CD14-positive monocyte (primary cell): ENCODE data around the gene DCLRE1B. TPM values are rescaled to one million over a fixed set of nuclear protein-coding genes. Genes with fewer than 3 reads are reported as not detected.
A peak's percentile ranks its signal among the peaks of the same experiment; 100 is the strongest.

ENCODE experiments used
- DNase-seq, 3 donors: peaks; one replicate each; pipeline ENCODE4 v3.0.0-alpha.2; 2011 to 2022
- H2AFZ ChIP-seq: 2 replicates; pipeline ENCODE4 v1.6.0; 2012; ENCODE audit warnings: mild to moderate bottlenecking, low read depth, low read length, inconsistent platforms; ENCODE audit not compliant: insufficient read depth, poor library complexity, severe bottlenecking
- H3K27ac ChIP-seq, 2 donors: 1 replicate in 1 of 2; 2 replicates in 1 of 2; pipeline ENCODE4 v1.5.1; 2012 to 2013; ENCODE audit warnings: low read length in 2 of 2, control low read depth in 1 of 2, inconsistent platforms in 1 of 2, low read depth in 1 of 2, mild to moderate bottlenecking in 1 of 2
- H3K27me3 ChIP-seq, 2 donors: one replicate each; pipeline versions ENCODE4 v1.6.0 to v1.6.1; 2011 to 2013; ENCODE audit warnings: low read length in 2 of 2; ENCODE audit not compliant: control insufficient read depth in 2 of 2, insufficient read depth in 2 of 2
- H3K36me3 ChIP-seq, 2 donors: replicated peaks in 1 of 2; 1 replicate in 1 of 2; 2 replicates in 1 of 2; pipeline versions ENCODE4 v1.5.1 to v1.6.1; 2012 to 2013; ENCODE audit warnings: low read length in 2 of 2, control low read depth in 1 of 2, inconsistent platforms in 1 of 2, mild to moderate bottlenecking in 1 of 2; ENCODE audit not compliant: insufficient read depth in 2 of 2, control insufficient read depth in 1 of 2
- H3K4me1 ChIP-seq, 2 donors: 1 replicate in 1 of 2; 2 replicates in 1 of 2; pipeline versions ENCODE4 v1.5.1 to v1.6.1; 2012 to 2013; ENCODE audit warnings: low read length in 2 of 2, control low read depth in 1 of 2, inconsistent platforms in 1 of 2, mild to moderate bottlenecking in 1 of 2, moderate library complexity in 1 of 2; ENCODE audit not compliant: insufficient read depth in 2 of 2, control insufficient read depth in 1 of 2
- H3K4me2 ChIP-seq: replicated peaks from 2 replicates; pipeline ENCODE3; 2012; ENCODE audit warnings: low read length, moderate library complexity, mild to moderate bottlenecking; ENCODE audit not compliant: poor library complexity, severe bottlenecking; ENCODE audit errors: extremely low read depth
- H3K4me3 ChIP-seq, 3 experiments: fragments of 200-600 bp in 1 of 3; sonication (generic) in 1 of 3; replicated peaks in 1 of 3; 1 replicate in 2 of 3; 2 replicates in 1 of 3; pipeline ENCODE4 v1.5.1; 2011 to 2013; ENCODE audit warnings: low read length in 3 of 3, mild to moderate bottlenecking in 3 of 3, control low read depth in 2 of 3, low read depth in 2 of 3, inconsistent platforms in 1 of 3, moderate library complexity in 1 of 3
- H3K79me2 ChIP-seq: 2 replicates; pipeline ENCODE4 v1.6.0; 2012; ENCODE audit warnings: mild to moderate bottlenecking, control low read depth, inconsistent platforms, low read length, moderate library complexity; ENCODE audit not compliant: insufficient read depth
- H3K9ac ChIP-seq: 2 replicates; pipeline ENCODE4 v1.6.0; 2017; ENCODE audit warnings: low read length, mild to moderate bottlenecking; ENCODE audit not compliant: insufficient read depth, poor library complexity, severe bottlenecking
- H3K9me3 ChIP-seq, 2 donors: replicated peaks in 1 of 2; 1 replicate in 1 of 2; 2 replicates in 1 of 2; pipeline versions ENCODE4 v1.5.1 to v1.6.1; 2012 to 2013; ENCODE audit warnings: low read length in 2 of 2, control low read depth in 1 of 2; ENCODE audit not compliant: control insufficient read depth in 1 of 2, insufficient read depth in 1 of 2
- H4K20me1 ChIP-seq: 2 replicates; pipeline ENCODE4 v1.6.0; 2012; ENCODE audit warnings: mild to moderate bottlenecking, low read length, control low read depth, moderate library complexity; ENCODE audit not compliant: insufficient read depth
- H3K27ac Mint-ChIP-seq, 7 donors: one replicate each; pipeline ENCODE4 v1.8.0; 2020; ENCODE audit warnings: mild to moderate bottlenecking in 7 of 7, mixed read lengths in 7 of 7, moderate library complexity in 6 of 7, inconsistent platforms in 2 of 7
- H3K27me3 Mint-ChIP-seq, 3 donors: one replicate each; pipeline ENCODE4 v1.8.0; 2021 to 2022; ENCODE audit warnings: low read depth in 3 of 3, mild to moderate bottlenecking in 3 of 3, mixed read lengths in 3 of 3, moderate library complexity in 3 of 3, inconsistent platforms in 1 of 3
- H3K36me3 Mint-ChIP-seq, 2 donors: one replicate each; pipeline ENCODE4 v1.8.0; 2020; ENCODE audit warnings: mixed read lengths in 2 of 2, inconsistent platforms in 1 of 2, mild to moderate bottlenecking in 1 of 2
- H3K4me1 Mint-ChIP-seq: one replicate; pipeline ENCODE4 v1.8.0; 2020; ENCODE audit warnings: mild to moderate bottlenecking, mixed read lengths
- H3K4me3 Mint-ChIP-seq, 2 donors: one replicate each; pipeline ENCODE4 v1.8.0; 2020; ENCODE audit warnings: mild to moderate bottlenecking in 2 of 2, mixed read lengths in 2 of 2, moderate library complexity in 1 of 2
- H3K9me3 Mint-ChIP-seq, 7 donors: one replicate each; pipeline ENCODE4 v1.8.0; 2020 to 2022; ENCODE audit warnings: mixed read lengths in 7 of 7, mild to moderate bottlenecking in 6 of 7, moderate library complexity in 6 of 7, inconsistent platforms in 2 of 7
- CTCF ChIP-seq: fragments of 200-600 bp; IDR thresholded peaks from one replicate; pipeline ENCODE4 v1.8.0; 2022; ENCODE audit warnings: antibody characterized with exemption, mild to moderate bottlenecking
- WGBS: methylation state at CpG from one replicate; pipeline ENCODE4 v1.1.5; 2013; ENCODE audit warnings: missing lambda C conversion rate; ENCODE audit not compliant: insufficient coverage; 5-methylcytosine and 5-hydroxymethylcytosine counted together
- intact Hi-C, 2 donors: fragments of 100-400 bp; cut with micrococcal nuclease; formaldehyde crosslinking; loops; one replicate each; pipeline versions ENCODE4 v1.15.0 to v1.15.1; 2023
- polyA plus RNA-seq, 3 donors: library from polyadenylated mRNA; depleted of rRNA in 1 of 3; unstranded in 2 of 3; stranded (reverse) in 1 of 3; fragments of 300-500 nt in 2 of 3; fragments of >200 nt in 1 of 3; fragmentation: Illumina TruSeq in 2 of 3; gene quantifications; 1 replicate in 2 of 3; 2 replicates in 1 of 3; pipeline ENCODE4 v1.2.3, GENCODE V29; 2012 to 2021

The DCLRE1B gene
- polyA plus RNA-seq, 3 donors = 3.0 to 5.7 (median 4.5) TPM

GRCh38 chr1:113918243-113918642, 13.1 kb downstream of the DCLRE1B start:
- Histone ChIP-seq H3K9ac (no peak overlapping the region), H3K36me3 (peaks cover 0 to 3% of the 10 kb centered on the region in 2 donors), H3K27ac (no peak overlapping the region), H3K4me3 (no peak overlapping the region), H2AFZ (no peak overlapping the region), H3K4me1 (peaks cover 7% of the 10 kb centered on the region in 2 donors), H4K20me1 (no peaks in the 10 kb centered on the region), H3K9me3 (no peaks in the 10 kb centered on the region), H3K4me2 (no peak overlapping the region), H3K79me2 (peaks cover 7% of the 10 kb centered on the region), H3K27me3 (no peaks in the 10 kb centered on the region)
- H3K4me1 Mint-ChIP-seq = peaks cover 11% of the 10 kb centered on the region
- intact Hi-C loops = no loop called here
- no peak overlapping the region for H3K27ac Mint-ChIP-seq
- peaks cover 7 to 18% of the 10 kb centered on the region in 2 donors for H3K36me3 Mint-ChIP-seq
- H3K4me3 Mint-ChIP-seq = no peak overlapping the region
- TF ChIP-seq CTCF = no peak
- peaks cover 0 to 3% (median 0%) of the 10 kb centered on the region in 7 donors for H3K9me3 Mint-ChIP-seq
- no peak for DNase-seq
- H3K27me3 Mint-ChIP-seq = peaks cover 0 to 3% (median 0%) of the 10 kb centered on the region in 3 donors

- H3K9ac ChIP-seq = no peak overlapping the region
- Mint-ChIP-seq H3K36me3 (no peaks in the 10 kb centered on the region), H3K27me3 (peaks cover 0 to 5% (median 1%) of the 10 kb centered on the region in 3 donors), H3K27ac (peak overlapping the region in 5 of 7 donors; percentile 18 to 61 (median 60)), H3K4me1 (peaks cover 25% of the 10 kb centered on the region), H3K4me3 (peak overlapping the region in 1 of 2 donors; percentile 63), H3K9me3 (no peaks in the 10 kb centered on the region)
- peak in 1 of 3 donors; percentile 41 for DNase-seq
- H3K4me2 ChIP-seq = no peak overlapping the region
- 90% methylated on average over 2 of the region's 4 CpGs for WGBS
- no peaks in the 10 kb centered on the region for H4K20me1 ChIP-seq
- no peak for TF ChIP-seq CTCF
- H3K79me2 ChIP-seq = no peaks in the 10 kb centered on the region
- no peaks in the 10 kb centered on the region for H3K9me3 ChIP-seq
- H3K27ac ChIP-seq = no peak overlapping the region
- H3K36me3 ChIP-seq = no peaks in the 10 kb centered on the region
- no peak overlapping the region for H3K4me3 ChIP-seq
- H2AFZ ChIP-seq = no peak overlapping the region
- peaks cover 23% of the 10 kb centered on the region in 2 donors for H3K4me1 ChIP-seq
- no peaks in the 10 kb centered on the region for H3K27me3 ChIP-seq
- intact Hi-C loops = loop anchor here in 1 of 2 donors (5.0 kb wide), 1 partner anchor 34 kb away; no protein-coding TSS in a partner anchor
These were observed 17.8 kb downstream of the DCLRE1B start for GRCh38 chr1:113922957-113923356.
